GM18505 (cell line): Measurements from ENCODE around the gene DOCK9.

Source experiments
- ATAC-seq: cut with Tn5 transposase; IDR thresholded peaks from one replicate; pipeline ENCODE4 v1.9.1; 2021; ENCODE audit not compliant: unreplicated experiment
- POLR2A ChIP-seq: IDR thresholded peaks from 4 replicates; pipeline ENCODE4 v1.6.1; 2011; ENCODE audit warnings: borderline replicate concordance; ENCODE audit not compliant: insufficient read depth, insufficient read length; ENCODE audit errors: extremely low read depth

Gene DOCK9

GRCh38 chr13:98944336-98944735 lies 33.5 kb downstream of the DOCK9 start:
- no peak for TF ChIP-seq POLR2A
- no peak for ATAC-seq

- ATAC-seq: no peak
- TF ChIP-seq POLR2A: no peak
These were observed 34.9 kb downstream of the DOCK9 start for GRCh38 chr13:98942997-98943396.

- no peak for TF ChIP-seq POLR2A
- no peak for ATAC-seq
These were observed 35.4 kb downstream of the DOCK9 start for GRCh38 chr13:98942485-98942884.

- TF ChIP-seq POLR2A: no peak
- no peak for ATAC-seq
These were observed 36.3 kb downstream of the DOCK9 start for GRCh38 chr13:98941536-98941935.

- no peak for TF ChIP-seq POLR2A
- ATAC-seq: no peak
These were observed 36.7 kb downstream of the DOCK9 start for GRCh38 chr13:98941126-98941525.

GRCh38 chr13:98940325-98941001 lies 37.4 kb downstream of the DOCK9 start:
- ATAC-seq: no peak

GRCh38 chr13:98939660-98940191 lies 38.1 kb downstream of the DOCK9 start:
- no peak for TF ChIP-seq POLR2A
- no peak for ATAC-seq

More at GRCh38 chr13:98940325-98941001, 37.4 kb downstream of the DOCK9 start:
- TF ChIP-seq POLR2A: no peak

GRCh38 chr13:98938801-98939200 lies 39.1 kb downstream of the DOCK9 start:
- ATAC-seq: no peak
- TF ChIP-seq POLR2A: no peak

GRCh38 chr13:98937911-98938381 lies 39.9 kb downstream of the DOCK9 start:
- no peak for TF ChIP-seq POLR2A
- no peak for ATAC-seq

- no peak for TF ChIP-seq POLR2A
- no peak for ATAC-seq
These were observed 43.6 kb downstream of the DOCK9 start for GRCh38 chr13:98934243-98934642.

- ATAC-seq: no peak
- no peak for TF ChIP-seq POLR2A
These were observed 47.7 kb downstream of the DOCK9 start for GRCh38 chr13:98930151-98930591.

- ATAC-seq: no peak
- no peak for TF ChIP-seq POLR2A
These were observed 49.6 kb downstream of the DOCK9 start for GRCh38 chr13:98927951-98928927.

- TF ChIP-seq POLR2A: no peak
- ATAC-seq: no peak
These were observed 51.9 kb downstream of the DOCK9 start for GRCh38 chr13:98925949-98926348.
